Measurements from ENCODE around the gene NDRG3. TPM values are rescaled to one million over a fixed set of nuclear protein-coding genes. Genes with fewer than 3 reads are reported as not detected.

Gene NDRG3
- total and polyA plus RNA-seq, 2 of the 4 experiments (the other 2 are of a cell fraction): 24.8 to 34.2 TPM

GRCh38 chr20:36677422-36677771, 68.5 kb downstream of the NDRG3 start:
- BruUV-seq (replicated peaks): no TSS peak
- no peak overlapping the region for H2AFZ ChIP-seq (replicated peaks; ENCODE audit: low read length, poor library complexity)
- no peak for ATAC-seq (ENCODE audit: low read depth)
- no peaks in the 10 kb centered on the region for H3K79me1 ChIP-seq (ENCODE audit: low read depth in 1 of 2, low read length in 2 of 2)
- 100% methylated on average over 1 of the region's 8 CpGs; no CpG with 5 or more reads in 1 of the 2 experiments for whole genome bisulfite sequencing, 2 experiments (ENCODE audit: extremely low coverage in 2 of 2, insufficient read length in 1 of 2)
- no peak overlapping the region for H3K27ac ChIP-seq (ENCODE audit: insufficient read depth, low read length)
- H2BK20ac ChIP-seq (ENCODE audit: low read depth, low read length): no peak overlapping the region
- no peak overlapping the region for H4K91ac ChIP-seq (ENCODE audit: insufficient read depth, low read depth, low read length)
- H3K56ac ChIP-seq (ENCODE audit: extremely low read depth, insufficient read depth, low read length): no peak overlapping the region
- H3K18ac ChIP-seq (ENCODE audit: low read depth, low read length): no peak overlapping the region
- dilution Hi-C loops (cut with HindIII; ENCODE audit: low sequenced_read_pairs, unreplicated experiment) (no loop called here), in situ Hi-C loops (cut with MboI; ENCODE audit: low sequenced_read_pairs) (no loop called here), intact Hi-C loops (cut with micrococcal nuclease) (no loop called here)
- peaks cover 12% of the 10 kb centered on the region for H3K36me3 ChIP-seq (ENCODE audit: control insufficient read depth, insufficient read depth, low read length)
- no peak overlapping the region for H3K4me3 ChIP-seq (ENCODE audit: insufficient read depth, low read depth, low read length)
- CTCF ChIA-PET: no interaction called here
- no peak overlapping the region for H2AK9ac ChIP-seq (replicated peaks; ENCODE audit: low read depth, low read length, poor library complexity)
- no peaks in the 10 kb centered on the region for H3K9me3 ChIP-seq (ENCODE audit: control insufficient read depth, insufficient read depth, low read length)
- H4K20me1 ChIP-seq (ENCODE audit: insufficient read depth, low read length): no peaks in the 10 kb centered on the region
- no peak overlapping the region for H2BK120ac ChIP-seq (ENCODE audit: low read depth, low read length)
- POLR2A ChIA-PET (ENCODE audit: unreplicated experiment): no interaction called here
- no peaks in the 10 kb centered on the region; the same call in 1 of the 2 replicates for H3K9me1 ChIP-seq (ENCODE audit: insufficient read depth, low read length)
- no peak for TF ChIP-seq RCOR1 (IDR thresholded peaks at IDR 0.05; ENCODE audit: insufficient replicate concordance, low read length)
- TF ChIP-seq ELK1 (IDR thresholded peaks at IDR 0.05; ENCODE audit: borderline replicate concordance, low read depth, low read length): no peak
- no peak for TF ChIP-seq FOS (IDR thresholded peaks at IDR 0.05; ENCODE audit: low read depth, low read length)
- no peak for TF ChIP-seq CTCF (conservative IDR thresholded peaks at IDR 0.05; ENCODE audit: low read depth, low read length)
- no peak for TF ChIP-seq RAD21 (IDR thresholded peaks at IDR 0.05; ENCODE audit: low read length)
- no peak for TF ChIP-seq NFE2L2 (IDR thresholded peaks at IDR 0.05; ENCODE audit: low read depth, low read length)
- no peak for TF ChIP-seq CHD1 (IDR thresholded peaks at IDR 0.05; ENCODE audit: low read depth, low read length)
- no peak for TF ChIP-seq MXI1 (IDR thresholded peaks at IDR 0.05; ENCODE audit: borderline replicate concordance, low read depth, low read length)
- no peak for TF ChIP-seq RFX5 (IDR thresholded peaks at IDR 0.05; ENCODE audit: low read depth, low read length)
- TF ChIP-seq USF2 (IDR thresholded peaks at IDR 0.05; ENCODE audit: low read depth, low read length): no peak
- no peak for TF ChIP-seq SMC3 (IDR thresholded peaks at IDR 0.05; ENCODE audit: low read depth, low read length)
- TF ChIP-seq MAFK (IDR thresholded peaks at IDR 0.05; ENCODE audit: low read depth, low read length): no peak
- TF ChIP-seq POLR2A (IDR thresholded peaks at IDR 0.05; ENCODE audit: low read depth, low read length): no peak
- no peak for TF ChIP-seq BHLHE40 (IDR thresholded peaks at IDR 0.05; ENCODE audit: low read depth, low read length)
- TF ChIP-seq MAZ (IDR thresholded peaks at IDR 0.05; ENCODE audit: borderline replicate concordance, low read depth, low read length): no peak
- TF ChIP-seq CEBPB (IDR thresholded peaks at IDR 0.05; ENCODE audit: low read depth, low read length): no peak
- H3K4ac ChIP-seq (ENCODE audit: low read depth, low read length): no peak overlapping the region
- H3K9ac ChIP-seq (ENCODE audit: low read depth, low read length): no peak overlapping the region
- H4K8ac ChIP-seq (ENCODE audit: low read depth in 2 of 2, low read length in 2 of 2): no peak overlapping the region
- no peak overlapping the region for H3K14ac ChIP-seq (replicated peaks; ENCODE audit: low read depth, low read length)
- no peak overlapping the region for H2BK15ac ChIP-seq (ENCODE audit: low read depth, low read length)
- H2AK5ac ChIP-seq (ENCODE audit: low read depth, low read length): no peak overlapping the region
- no peak overlapping the region for H3K23ac ChIP-seq (ENCODE audit: low read depth, low read length)
- no peak overlapping the region for H2BK5ac ChIP-seq (ENCODE audit: low read depth, low read length, poor library complexity, severe bottlenecking)
- peaks cover 4% of the 10 kb centered on the region; the same call in 1 of the 2 replicates for H3K4me1 ChIP-seq (ENCODE audit: control insufficient read depth, insufficient read depth, low read length)
- no peak overlapping the region for H3K4me2 ChIP-seq (ENCODE audit: low read depth, low read length)
- H3K27me3 ChIP-seq (ENCODE audit: control insufficient read depth, insufficient read depth, low read length): no peaks in the 10 kb centered on the region
- no peak overlapping the region for H4K5ac ChIP-seq (ENCODE audit: low read depth, low read length)
- DNase-seq: no peak
